Natural killer cell (primary cell): ENCODE data around the gene CAMK2B. TPM values are rescaled to one million over a fixed set of nuclear protein-coding genes. Genes with fewer than 3 reads are reported as not detected.

Experiments
- ATAC-seq, 3 donors: fragments of 150-1000 bp in 2 of 3; fragments of 200-7000 bp in 1 of 3; cut with Tn5 transposase; 1 replicate in 1 of 3; 2 replicates in 2 of 3; pipeline ENCODE4 v1.10.0; 2021; ENCODE audit warnings: mild to moderate bottlenecking in 2 of 3, moderate library complexity in 2 of 3
- DNase-seq, 2 donors: peaks; one replicate each; pipeline versions ENCODE4 v3.0.0 to v3.0.0-alpha.2; 2013 to 2021; ENCODE audit warnings: mixed read lengths in 1 of 2
- H3K27ac ChIP-seq: one replicate; pipeline ENCODE4 v1.5.1; 2013; ENCODE audit warnings: mild to moderate bottlenecking, low read length
- H3K27me3 ChIP-seq: one replicate; pipeline ENCODE4 v1.6.1; 2013; ENCODE audit warnings: low read length; ENCODE audit not compliant: control insufficient read depth, insufficient read depth
- H3K36me3 ChIP-seq: one replicate; pipeline ENCODE4 v1.6.1; 2013; ENCODE audit warnings: low read length; ENCODE audit not compliant: control insufficient read depth, insufficient read depth
- H3K4me1 ChIP-seq: one replicate; pipeline ENCODE4 v1.6.1; 2013; ENCODE audit warnings: low read length; ENCODE audit not compliant: control insufficient read depth, insufficient read depth
- H3K4me3 ChIP-seq: one replicate; pipeline ENCODE4 v1.5.1; 2013; ENCODE audit warnings: low read length
- H3K9me3 ChIP-seq: one replicate; pipeline ENCODE4 v1.6.1; 2013; ENCODE audit warnings: low read length; ENCODE audit not compliant: control insufficient read depth, insufficient read depth
- H3K27ac Mint-ChIP-seq, 2 donors: one replicate each; pipeline ENCODE4 v1.8.0; 2022; ENCODE audit warnings: mild to moderate bottlenecking in 2 of 2, mixed read lengths in 2 of 2, moderate library complexity in 1 of 2
- H3K27me3 Mint-ChIP-seq, 2 donors: one replicate each; pipeline ENCODE4 v1.8.0; 2022; ENCODE audit warnings: low read depth in 2 of 2, mixed read lengths in 2 of 2
- H3K36me3 Mint-ChIP-seq: one replicate; pipeline ENCODE4 v1.8.0; 2022; ENCODE audit warnings: mixed read lengths
- H3K4me1 Mint-ChIP-seq, 2 donors: one replicate each; pipeline ENCODE4 v1.8.0; 2022; ENCODE audit warnings: mixed read lengths in 2 of 2
- H3K4me3 Mint-ChIP-seq: one replicate; pipeline ENCODE4 v1.8.0; 2022; ENCODE audit warnings: mild to moderate bottlenecking, moderate library complexity, mixed read lengths
- H3K9me3 Mint-ChIP-seq, 2 donors: one replicate each; pipeline ENCODE4 v1.8.0; 2022; ENCODE audit warnings: mixed read lengths in 2 of 2
- WGBS: methylation state at CpG from one replicate; pipeline ENCODE4 v1.1.7; 2013; ENCODE audit warnings: missing lambda C conversion rate; ENCODE audit not compliant: insufficient coverage; 5-methylcytosine and 5-hydroxymethylcytosine counted together
- intact Hi-C: fragments of 100-400 bp; cut with micrococcal nuclease; formaldehyde crosslinking; loops from one replicate; pipeline ENCODE4 v1.14.2; 2022
- total RNA-seq, 4 donors: library from RNA; stranded (reverse); fragments of 120-200 nt in 1 of 4; gene quantifications; one replicate each; pipeline versions ENCODE4 v1.2.3 to v1.2.4, GENCODE V29; 2013 to 2022
- TF ChIP-seq, protein P1 (sequence below): fragments of 200-600 bp; IDR thresholded peaks from one replicate; pipeline ENCODE4 v1.8.0; 2022; ENCODE audit warnings: antibody characterized with exemption

CAMK2B gene
- total RNA-seq, 3 donors from 2014 or later (not counting 1 experiment from before 2014, with no cell fraction given), result 0.70 TPM; not detected in 2

DNA sequence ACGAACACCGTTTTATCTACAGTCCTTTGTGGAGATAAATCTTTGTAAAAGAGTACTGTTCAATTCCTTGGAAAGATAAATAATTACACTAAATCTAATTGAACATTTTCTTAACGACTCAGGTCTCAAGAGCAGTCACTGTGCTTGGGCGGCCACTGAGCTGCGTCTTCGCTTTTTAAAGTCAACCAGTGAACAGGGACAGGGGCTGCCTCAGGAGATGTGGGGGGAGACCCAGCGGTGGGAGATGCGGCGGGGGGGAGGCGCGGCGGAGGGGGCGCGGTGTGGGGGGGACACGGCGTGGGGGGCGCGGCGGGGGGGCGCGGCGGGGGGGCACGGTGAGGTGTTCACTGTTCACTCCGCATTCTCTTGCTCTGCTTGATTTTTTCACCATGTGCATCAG, 39.8 kb downstream of the CAMK2B start:
- H3K27me3 Mint-ChIP-seq, result peaks cover 3 to 8% of the 10 kb centered on the region in 2 donors
- H3K36me3 ChIP-seq, result no peaks in the 10 kb centered on the region
- H3K27ac ChIP-seq, result no peak overlapping the region
- H3K27ac Mint-ChIP-seq, result no peak overlapping the region
- TF ChIP-seq, protein P1, sequence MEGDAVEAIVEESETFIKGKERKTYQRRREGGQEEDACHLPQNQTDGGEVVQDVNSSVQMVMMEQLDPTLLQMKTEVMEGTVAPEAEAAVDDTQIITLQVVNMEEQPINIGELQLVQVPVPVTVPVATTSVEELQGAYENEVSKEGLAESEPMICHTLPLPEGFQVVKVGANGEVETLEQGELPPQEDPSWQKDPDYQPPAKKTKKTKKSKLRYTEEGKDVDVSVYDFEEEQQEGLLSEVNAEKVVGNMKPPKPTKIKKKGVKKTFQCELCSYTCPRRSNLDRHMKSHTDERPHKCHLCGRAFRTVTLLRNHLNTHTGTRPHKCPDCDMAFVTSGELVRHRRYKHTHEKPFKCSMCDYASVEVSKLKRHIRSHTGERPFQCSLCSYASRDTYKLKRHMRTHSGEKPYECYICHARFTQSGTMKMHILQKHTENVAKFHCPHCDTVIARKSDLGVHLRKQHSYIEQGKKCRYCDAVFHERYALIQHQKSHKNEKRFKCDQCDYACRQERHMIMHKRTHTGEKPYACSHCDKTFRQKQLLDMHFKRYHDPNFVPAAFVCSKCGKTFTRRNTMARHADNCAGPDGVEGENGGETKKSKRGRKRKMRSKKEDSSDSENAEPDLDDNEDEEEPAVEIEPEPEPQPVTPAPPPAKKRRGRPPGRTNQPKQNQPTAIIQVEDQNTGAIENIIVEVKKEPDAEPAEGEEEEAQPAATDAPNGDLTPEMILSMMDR, result no peak
- intact Hi-C loops, result no loop called here
- 94% methylated on average over 19 of the region's 24 CpGs for WGBS
- H3K9me3 Mint-ChIP-seq, result no peaks in the 10 kb centered on the region
- no peaks in the 10 kb centered on the region for H3K9me3 ChIP-seq
- ATAC-seq, result no peak
- no peaks in the 10 kb centered on the region for H3K4me1 Mint-ChIP-seq
- no peaks in the 10 kb centered on the region for H3K4me1 ChIP-seq
- no peak for DNase-seq
- no peak overlapping the region for H3K4me3 ChIP-seq
- H3K27me3 ChIP-seq, result no peaks in the 10 kb centered on the region
- H3K4me3 Mint-ChIP-seq, result no peak overlapping the region
- no peaks in the 10 kb centered on the region for H3K36me3 Mint-ChIP-seq

DNA sequence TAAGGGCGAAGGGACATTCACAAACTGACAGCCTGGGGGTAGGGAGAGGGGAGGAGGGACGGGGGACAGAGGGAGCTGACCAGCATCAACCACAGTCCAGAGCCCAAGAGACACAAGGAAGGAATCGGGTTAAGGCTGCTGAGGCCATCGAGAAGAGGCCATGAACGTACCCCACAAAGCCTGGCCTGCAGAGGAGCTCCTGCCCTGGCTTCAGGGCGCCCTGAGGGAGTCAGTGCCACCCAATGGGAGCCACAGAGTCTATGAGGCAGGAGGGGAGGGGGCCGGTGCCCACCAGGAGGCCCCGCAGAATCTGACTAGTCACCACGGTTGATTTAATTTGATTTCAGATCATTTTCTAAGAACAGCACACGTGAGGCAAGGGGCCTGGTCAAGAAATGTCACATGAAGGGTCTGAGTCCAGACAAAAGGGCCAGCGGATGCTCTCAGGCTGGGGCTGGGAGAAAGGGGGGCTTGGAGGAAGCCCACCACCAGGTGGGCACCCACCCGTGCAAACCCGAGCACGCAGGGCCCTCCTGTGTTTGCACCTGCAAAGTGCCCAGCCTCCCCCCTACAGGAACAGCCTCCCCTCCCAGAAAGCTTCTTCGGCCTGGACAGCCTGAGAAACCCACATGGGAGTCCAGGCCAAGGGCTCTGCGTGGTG, 40.4 kb downstream of the CAMK2B start:
- no peak overlapping the region for H3K27ac Mint-ChIP-seq
- no peak for ATAC-seq

DNA sequence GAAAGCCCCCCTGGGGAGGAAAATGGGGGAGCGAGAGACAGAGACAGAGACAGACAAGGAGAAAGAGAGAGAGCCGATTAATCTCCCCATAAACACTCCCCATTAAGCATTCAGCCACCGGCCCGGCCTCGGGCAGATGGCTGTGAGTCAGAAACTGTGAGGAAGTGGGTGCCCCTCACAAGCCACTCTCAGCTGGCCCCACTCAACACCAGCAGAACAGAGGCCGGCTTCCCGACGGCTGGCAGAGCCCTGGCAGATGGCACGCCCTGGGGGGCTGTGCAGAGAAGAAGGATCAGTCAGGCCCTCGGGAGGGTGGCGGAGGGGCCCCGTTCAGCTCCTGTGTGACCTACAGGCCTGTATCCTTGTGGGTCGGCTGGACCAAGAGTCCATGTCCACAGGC, 41.2 kb downstream of the CAMK2B start:
- Histone ChIP-seq H3K4me1 (no peaks in the 10 kb centered on the region), H3K27me3 (no peaks in the 10 kb centered on the region), H3K9me3 (no peaks in the 10 kb centered on the region), H3K4me3 (no peak overlapping the region), H3K27ac (no peak overlapping the region), H3K36me3 (no peaks in the 10 kb centered on the region)
- intact Hi-C loops, result no loop called here
- TF ChIP-seq, protein P1, result no peak
- H3K4me3 Mint-ChIP-seq, result no peak overlapping the region
- 68% methylated on average over 11 of the region's 13 CpGs for WGBS
- H3K27me3 Mint-ChIP-seq, result no peaks in the 10 kb centered on the region
- peak in 1 of 2 donors; percentile 11 for DNase-seq
- ATAC-seq, result no peak
- no peaks in the 10 kb centered on the region for H3K36me3 Mint-ChIP-seq
- H3K27ac Mint-ChIP-seq, result no peak overlapping the region
- H3K9me3 Mint-ChIP-seq, result no peaks in the 10 kb centered on the region
- no peaks in the 10 kb centered on the region for H3K4me1 Mint-ChIP-seq

More for the DNA sequence above, 40.4 kb downstream of the CAMK2B start:
- Mint-ChIP-seq H3K27me3 (peaks cover 3% of the 10 kb centered on the region in 2 donors), H3K4me1 (no peaks in the 10 kb centered on the region), H3K36me3 (no peaks in the 10 kb centered on the region), H3K4me3 (no peak overlapping the region), H3K9me3 (no peaks in the 10 kb centered on the region)
- Histone ChIP-seq H3K36me3 (no peaks in the 10 kb centered on the region), H3K9me3 (no peaks in the 10 kb centered on the region), H3K27me3 (no peaks in the 10 kb centered on the region), H3K4me3 (no peak overlapping the region), H3K27ac (no peak overlapping the region), H3K4me1 (no peaks in the 10 kb centered on the region)
- TF ChIP-seq, protein P1, result no peak
- intact Hi-C loops, result no loop called here
- DNase-seq, result no peak
- 89% methylated on average over 16 of the region's 16 CpGs for WGBS
